RWPE2 (cell line): ENCODE measurements around the gene LHFPL3.

Experiments used
- ATAC-seq: fragments of 200-7000 bp; cut with Tn5 transposase; 3 replicates; pipeline ENCODE4 v1.9.1; 2021; ENCODE audit warnings: low read depth
- DNase-seq: peaks from one replicate; pipeline ENCODE4 v3.0.0-alpha.2; 2020; ENCODE audit warnings: low spot score
- H3K27ac ChIP-seq: fragments of 450-650 bp; 2 replicates; pipeline ENCODE4 v1.5.1; 2017; ENCODE audit warnings: mild to moderate bottlenecking; ENCODE audit not compliant: poor library complexity, severe bottlenecking
- H3K27me3 ChIP-seq: fragments of 250-450 bp; sonication (Bioruptor Pico); 2 replicates; pipeline ENCODE4 v1.5.1; 2021; ENCODE audit warnings: mild to moderate bottlenecking, moderate library complexity; ENCODE audit not compliant: insufficient read depth, poor library complexity, severe bottlenecking
- H3K36me3 ChIP-seq: fragments of 250-450 bp; sonication (Bioruptor Pico); 2 replicates; pipeline ENCODE4 v1.5.1; 2020; ENCODE audit warnings: low read depth, mild to moderate bottlenecking, moderate library complexity
- H3K4me1 ChIP-seq: fragments of 250-450 bp; sonication (Bioruptor Pico); 2 replicates; pipeline ENCODE4 v1.5.1; 2021; ENCODE audit warnings: mild to moderate bottlenecking, moderate library complexity; ENCODE audit not compliant: insufficient read depth, poor library complexity, severe bottlenecking
- H3K4me3 ChIP-seq: fragments of 250-450 bp; sonication (Bioruptor Pico); 2 replicates; pipeline ENCODE4 v1.5.1; 2021; ENCODE audit warnings: mild to moderate bottlenecking, moderate library complexity; ENCODE audit not compliant: severe bottlenecking
- H3K9me3 ChIP-seq: fragments of 250-450 bp; sonication (Bioruptor Pico); 2 replicates; pipeline ENCODE4 v1.5.1; 2021; ENCODE audit warnings: mild to moderate bottlenecking, moderate library complexity; ENCODE audit not compliant: severe bottlenecking
- TF ChIP-seq, protein P1 (sequence below): fragments of 450-650 bp; IDR thresholded peaks from one replicate; pipeline ENCODE4 v1.5.1; 2017; ENCODE audit warnings: mild to moderate bottlenecking, moderate library complexity; ENCODE audit not compliant: poor library complexity, severe bottlenecking

LHFPL3 gene

DNA sequence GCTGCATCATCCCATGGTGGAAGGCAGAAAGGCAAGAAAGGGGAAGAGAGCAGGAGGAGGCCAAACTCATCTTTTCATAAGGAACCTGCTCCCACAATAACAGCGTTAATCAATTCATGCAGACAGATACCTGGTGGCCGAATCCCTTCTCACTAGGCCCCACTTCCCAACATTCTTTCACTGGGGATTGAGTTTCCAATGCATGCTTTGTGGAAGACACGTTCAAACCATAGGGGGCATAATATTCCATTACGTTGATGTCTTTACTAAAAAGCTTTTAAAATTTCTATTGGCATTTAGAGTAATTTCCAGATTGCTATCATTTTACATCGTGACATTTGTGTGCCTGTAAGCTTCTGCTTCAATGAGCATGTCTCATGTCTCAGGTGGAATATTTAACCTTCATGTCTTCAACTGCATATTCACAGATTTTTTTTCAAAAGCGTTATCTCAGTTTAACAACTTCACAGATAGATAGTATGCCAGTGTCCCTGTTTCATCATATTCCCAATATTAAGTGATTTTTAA is 88.5 kb downstream of the LHFPL3 start:
- Histone ChIP-seq H3K4me1 (no peaks in the 10 kb centered on the region), H3K9me3 (no peaks in the 10 kb centered on the region), H3K36me3 (no peaks in the 10 kb centered on the region), H3K27ac (no peak overlapping the region), H3K4me3 (no peak overlapping the region), H3K27me3 (no peaks in the 10 kb centered on the region)
- TF ChIP-seq, protein P1, sequence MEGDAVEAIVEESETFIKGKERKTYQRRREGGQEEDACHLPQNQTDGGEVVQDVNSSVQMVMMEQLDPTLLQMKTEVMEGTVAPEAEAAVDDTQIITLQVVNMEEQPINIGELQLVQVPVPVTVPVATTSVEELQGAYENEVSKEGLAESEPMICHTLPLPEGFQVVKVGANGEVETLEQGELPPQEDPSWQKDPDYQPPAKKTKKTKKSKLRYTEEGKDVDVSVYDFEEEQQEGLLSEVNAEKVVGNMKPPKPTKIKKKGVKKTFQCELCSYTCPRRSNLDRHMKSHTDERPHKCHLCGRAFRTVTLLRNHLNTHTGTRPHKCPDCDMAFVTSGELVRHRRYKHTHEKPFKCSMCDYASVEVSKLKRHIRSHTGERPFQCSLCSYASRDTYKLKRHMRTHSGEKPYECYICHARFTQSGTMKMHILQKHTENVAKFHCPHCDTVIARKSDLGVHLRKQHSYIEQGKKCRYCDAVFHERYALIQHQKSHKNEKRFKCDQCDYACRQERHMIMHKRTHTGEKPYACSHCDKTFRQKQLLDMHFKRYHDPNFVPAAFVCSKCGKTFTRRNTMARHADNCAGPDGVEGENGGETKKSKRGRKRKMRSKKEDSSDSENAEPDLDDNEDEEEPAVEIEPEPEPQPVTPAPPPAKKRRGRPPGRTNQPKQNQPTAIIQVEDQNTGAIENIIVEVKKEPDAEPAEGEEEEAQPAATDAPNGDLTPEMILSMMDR = no peak
- no peak for ATAC-seq
- no peak for DNase-seq

DNA sequence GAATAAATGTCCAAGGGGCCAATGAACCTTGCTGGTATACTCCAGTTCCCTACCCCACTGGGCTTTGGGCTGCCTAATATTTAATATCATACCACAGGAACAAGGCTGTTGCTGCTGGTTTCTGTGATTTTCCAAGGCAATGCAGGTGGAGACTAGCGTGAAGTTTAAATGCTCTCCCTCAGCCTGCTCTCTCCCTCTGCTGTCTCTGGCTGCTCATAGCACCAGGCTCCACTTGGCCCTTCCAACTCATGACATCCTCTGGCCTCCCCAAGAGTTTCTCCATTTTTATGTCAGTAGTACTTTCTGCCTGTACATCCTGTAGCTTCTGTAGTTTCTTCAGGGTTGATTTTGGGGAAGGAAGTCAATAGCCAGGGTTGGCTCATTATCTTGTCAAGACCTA is 103.5 kb downstream of the LHFPL3 start:
- DNase-seq = no peak
- no peaks in the 10 kb centered on the region for H3K4me1 ChIP-seq
- H3K4me3 ChIP-seq = no peak overlapping the region
- H3K9me3 ChIP-seq = no peaks in the 10 kb centered on the region
- H3K27ac ChIP-seq = no peak overlapping the region
- no peak for ATAC-seq
- no peaks in the 10 kb centered on the region for H3K27me3 ChIP-seq
- TF ChIP-seq, protein P1 = no peak
- H3K36me3 ChIP-seq = no peaks in the 10 kb centered on the region

DNA sequence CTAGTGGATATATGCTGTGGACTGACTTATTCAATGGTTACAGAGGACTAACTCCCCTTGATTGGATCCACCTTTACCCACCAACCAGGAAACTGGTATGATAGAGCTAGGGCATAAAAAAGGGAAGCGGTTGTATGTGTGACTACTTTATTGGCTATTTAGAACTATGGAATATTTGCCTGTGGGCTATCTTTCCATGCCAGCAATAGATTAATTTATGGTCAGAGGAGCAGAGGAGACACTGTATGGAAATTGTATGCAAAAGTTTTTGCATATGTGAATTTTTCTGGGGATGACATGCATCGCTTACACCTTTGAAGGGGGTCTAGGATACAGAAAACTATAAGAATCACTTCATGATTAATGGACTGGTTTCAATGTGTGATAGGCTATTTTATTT is 105.7 kb downstream of the LHFPL3 start:
- TF ChIP-seq, protein P1 = no peak
- Histone ChIP-seq H3K27me3 (no peaks in the 10 kb centered on the region), H3K4me3 (no peak overlapping the region), H3K36me3 (no peaks in the 10 kb centered on the region), H3K4me1 (no peaks in the 10 kb centered on the region), H3K27ac (no peak overlapping the region), H3K9me3 (no peaks in the 10 kb centered on the region)
- DNase-seq (no peak), ATAC-seq (no peak)

DNA sequence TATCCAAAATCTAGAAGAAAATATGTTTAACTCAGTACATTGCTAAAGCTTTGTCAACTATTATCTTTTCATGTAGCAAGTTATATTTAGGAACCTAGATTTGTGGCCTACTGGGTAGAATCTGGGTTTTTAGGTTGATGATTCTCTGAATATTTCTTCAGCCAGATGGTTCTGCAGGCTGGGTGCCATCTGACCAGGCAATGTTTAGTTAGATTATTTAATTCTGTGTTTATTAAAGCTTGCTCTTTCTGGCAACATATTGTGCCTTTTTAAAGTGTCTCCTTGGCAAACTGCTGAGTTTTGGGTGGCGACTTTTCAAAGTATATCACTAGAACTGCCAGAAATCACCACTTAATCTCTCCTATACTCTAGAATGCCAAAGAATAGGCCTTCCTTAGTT is 114.1 kb downstream of the LHFPL3 start:
- ATAC-seq (no peak), DNase-seq (no peak)
- TF ChIP-seq, protein P1 = no peak
- Histone ChIP-seq H3K36me3 (no peaks in the 10 kb centered on the region), H3K27ac (no peak overlapping the region), H3K9me3 (no peaks in the 10 kb centered on the region), H3K4me3 (no peak overlapping the region), H3K27me3 (peaks cover 22% of the 10 kb centered on the region), H3K4me1 (no peaks in the 10 kb centered on the region)

DNA sequence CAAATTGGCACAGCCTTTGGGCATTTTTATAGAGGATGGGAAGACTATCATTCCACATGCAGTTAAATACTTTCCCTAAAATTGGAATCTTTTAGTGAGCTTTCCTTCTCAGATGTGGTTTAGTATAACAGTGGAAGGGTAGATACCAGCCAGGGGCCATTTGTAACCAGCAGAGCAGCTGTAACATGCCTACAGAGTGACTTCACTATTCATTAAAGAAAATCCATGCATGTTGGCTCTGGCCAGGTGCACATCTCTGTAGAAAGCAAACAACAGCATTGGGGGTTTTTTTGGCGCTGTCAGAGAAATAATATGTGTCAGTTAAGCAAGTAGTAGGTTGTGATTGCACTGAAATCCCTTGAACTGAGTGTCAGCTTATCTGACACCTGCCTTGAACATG is 115.6 kb downstream of the LHFPL3 start:
- Histone ChIP-seq H3K36me3 (no peaks in the 10 kb centered on the region), H3K9me3 (no peaks in the 10 kb centered on the region), H3K4me3 (no peak overlapping the region), H3K4me1 (no peaks in the 10 kb centered on the region), H3K27ac (no peak overlapping the region), H3K27me3 (peaks cover 34% of the 10 kb centered on the region)
- ATAC-seq (no peak), DNase-seq (no peak)
- TF ChIP-seq, protein P1 = no peak
